Measurements from ENCODE around the gene C1orf167. TPM values are rescaled to one million over a fixed set of nuclear protein-coding genes. Genes with fewer than 3 reads are reported as not detected.

Gene C1orf167
- total RNA-seq, 1 donor from 2014 or later: 6.8 TPM

DNA sequence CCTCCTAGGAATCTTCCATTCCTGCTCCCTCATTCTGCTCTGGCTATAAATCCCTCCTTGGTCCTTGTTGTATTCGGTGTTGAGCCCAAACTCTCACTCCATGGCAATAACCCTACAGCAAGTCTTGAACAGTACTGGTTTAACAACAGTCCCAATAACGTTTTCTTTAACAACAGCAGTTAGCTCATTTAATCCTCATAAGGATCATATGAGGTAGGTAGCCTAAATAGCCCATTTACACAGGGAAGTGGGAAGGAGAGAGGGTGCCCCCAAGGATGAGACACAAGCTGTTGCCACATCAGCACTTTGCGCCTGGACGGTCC lies 26.5 kb upstream of the C1orf167 start:
- Histone ChIP-seq H3K27ac (ENCODE audit: low read depth, low read length) (peak overlapping the region; percentile 90), H3K27me3 (ENCODE audit: control insufficient read depth in 3 of 3, insufficient read depth in 3 of 3, low read length in 3 of 3) (no peaks in the 10 kb centered on the region), H3K9ac (ENCODE audit: low read depth in 1 of 3, low read length in 3 of 3) (peak overlapping the region in 2 of 3 donors; percentile 94 to 96), H3K4me1 (ENCODE audit: control insufficient read depth in 3 of 3, insufficient read depth in 3 of 3, low read length in 3 of 3) (peaks cover 18 to 41% (median 27%) of the 10 kb centered on the region in 3 donors), H3K4me3 (ENCODE audit: low read length in 3 of 3) (peak overlapping the region; percentile 49 to 100 (median 99)), H3K9me3 (ENCODE audit: control insufficient read depth in 3 of 3, low read length in 3 of 3) (no peaks in the 10 kb centered on the region), H3K36me3 (ENCODE audit: control insufficient read depth in 3 of 3, insufficient read depth in 3 of 3, low read length in 3 of 3) (peaks cover 0 to 2% (median 0%) of the 10 kb centered on the region in 3 donors)

DNA sequence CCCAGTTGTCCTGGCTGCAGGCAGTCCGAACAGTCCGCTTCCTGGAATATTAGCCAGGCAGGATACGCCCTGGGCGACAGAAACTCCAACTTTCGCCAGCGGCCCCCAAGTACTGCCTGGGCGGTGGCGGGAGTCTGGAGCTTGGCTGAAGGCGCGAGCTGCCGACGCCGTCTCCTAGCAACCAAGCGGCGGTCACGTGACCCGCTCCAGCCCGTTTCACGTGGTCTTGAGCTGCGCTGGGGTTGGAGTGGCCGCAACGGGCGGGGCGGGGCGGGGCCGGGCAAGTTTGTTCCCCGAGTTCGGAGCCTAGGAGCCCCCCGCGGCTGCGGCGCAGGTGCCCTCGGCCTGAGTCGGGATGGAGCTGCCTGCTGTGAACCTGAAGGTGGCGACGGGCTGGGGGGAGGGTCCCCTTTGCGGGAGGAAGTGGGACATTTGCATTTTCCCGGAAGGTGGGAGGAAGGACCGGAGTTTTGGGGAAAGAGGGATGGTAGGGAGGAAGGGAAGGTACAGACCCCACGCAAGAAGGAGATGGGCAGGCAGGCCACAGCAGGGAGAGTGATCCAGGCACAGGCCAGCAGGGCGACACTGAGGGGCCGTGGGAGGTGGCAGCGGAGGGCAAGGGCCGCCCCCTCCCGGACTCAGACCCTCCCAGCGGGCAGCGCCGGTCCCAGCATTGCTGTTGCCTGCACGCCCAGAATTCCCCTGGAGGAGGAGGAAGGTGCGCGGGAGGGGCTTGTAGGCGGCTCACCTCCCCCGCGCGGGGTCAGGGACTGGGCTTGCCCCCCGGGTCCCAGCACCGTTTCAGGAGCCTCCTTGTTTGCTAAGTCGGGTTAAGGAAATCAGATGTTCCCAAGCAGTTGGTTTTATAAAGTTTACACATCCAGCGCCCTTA lies 25.9 kb upstream of the C1orf167 start, which contains the start of gene AGTRAP:
Gene AGTRAP, plus strand, starts transcription at position 283 of the 892 bp plus-strand sequence. Its CDS starts 73 bp downstream, at position 356.
- H3K9me3 ChIP-seq (ENCODE audit: control insufficient read depth in 3 of 3, low read length in 3 of 3): no peaks in the 10 kb centered on the region
- H3K4me1 ChIP-seq (ENCODE audit: control insufficient read depth in 3 of 3, insufficient read depth in 3 of 3, low read length in 3 of 3): peaks cover 18 to 39% (median 27%) of the 10 kb centered on the region in 3 donors
- H3K9ac ChIP-seq (ENCODE audit: low read depth in 1 of 3, low read length in 3 of 3): peak within 1 kb of the TSS; percentile 89 to 96 (median 94)
- peaks cover 0 to 2% (median 0%) of the 10 kb centered on the region in 3 donors for H3K36me3 ChIP-seq (ENCODE audit: control insufficient read depth in 3 of 3, insufficient read depth in 3 of 3, low read length in 3 of 3)
- H3K4me3 ChIP-seq (ENCODE audit: low read length in 3 of 3): peak within 1 kb of the TSS; percentile 98 to 100 (median 99)
- H3K27ac ChIP-seq (ENCODE audit: low read depth, low read length): peak within 1 kb of the TSS; percentile 90
- H3K27me3 ChIP-seq (ENCODE audit: control insufficient read depth in 3 of 3, insufficient read depth in 3 of 3, low read length in 3 of 3): no peaks in the 10 kb centered on the region

DNA sequence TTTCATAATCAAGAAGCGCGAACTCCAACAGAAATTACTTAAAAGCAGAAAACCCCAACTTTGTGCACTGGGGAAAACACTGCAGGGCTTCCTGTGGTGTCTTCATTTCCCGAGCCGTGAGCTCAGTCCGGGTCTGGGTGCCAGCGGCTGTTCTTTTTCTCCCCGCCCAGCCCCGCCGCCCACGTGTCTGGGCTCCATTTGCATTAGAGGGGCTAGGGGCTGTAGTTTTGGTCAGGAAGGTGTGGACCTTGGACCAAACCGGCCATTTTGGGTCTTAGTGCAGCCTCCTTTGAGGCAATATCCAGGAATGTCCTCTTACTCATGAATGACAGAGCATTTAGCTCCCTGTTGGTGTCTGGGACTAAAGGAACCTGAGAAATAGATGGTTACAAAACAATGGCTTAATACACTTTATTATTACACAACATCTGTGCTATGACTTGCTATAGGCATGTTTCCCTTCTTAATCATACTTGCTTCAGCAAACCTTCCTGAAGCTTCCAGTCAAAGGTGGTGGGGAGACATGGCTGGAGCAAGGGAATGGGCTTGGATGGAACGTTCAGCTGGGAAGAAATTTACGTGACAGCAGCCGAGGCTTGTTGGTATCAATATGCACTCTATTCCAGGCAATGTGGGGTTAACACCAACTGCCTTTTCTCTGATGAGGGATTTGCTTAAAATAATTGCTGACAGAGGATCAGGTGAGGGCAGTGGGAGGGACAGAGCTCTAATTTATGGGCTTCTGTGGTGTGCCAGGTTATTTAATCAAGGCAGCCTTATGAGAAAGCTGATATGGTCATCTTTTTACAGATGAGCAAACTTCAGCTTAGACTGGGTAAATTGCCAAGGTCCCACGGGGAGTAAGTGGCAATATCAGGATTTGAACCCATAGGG lies 25.0 kb upstream of the C1orf167 start:
- Histone ChIP-seq H3K27me3 (ENCODE audit: control insufficient read depth in 3 of 3, insufficient read depth in 3 of 3, low read length in 3 of 3) (no peaks in the 10 kb centered on the region), H3K4me1 (ENCODE audit: control insufficient read depth in 3 of 3, insufficient read depth in 3 of 3, low read length in 3 of 3) (peaks cover 16 to 37% (median 24%) of the 10 kb centered on the region in 3 donors), H3K9ac (ENCODE audit: low read depth in 1 of 3, low read length in 3 of 3) (peak overlapping the region; percentile 89 to 96 (median 94)), H3K36me3 (ENCODE audit: control insufficient read depth in 3 of 3, insufficient read depth in 3 of 3, low read length in 3 of 3) (peaks cover 0 to 2% (median 0%) of the 10 kb centered on the region in 3 donors), H3K9me3 (ENCODE audit: control insufficient read depth in 3 of 3, low read length in 3 of 3) (no peaks in the 10 kb centered on the region), H3K4me3 (ENCODE audit: low read length in 3 of 3) (peak overlapping the region; percentile 98 to 100 (median 99)), H3K27ac (ENCODE audit: low read depth, low read length) (peak overlapping the region; percentile 90)

DNA sequence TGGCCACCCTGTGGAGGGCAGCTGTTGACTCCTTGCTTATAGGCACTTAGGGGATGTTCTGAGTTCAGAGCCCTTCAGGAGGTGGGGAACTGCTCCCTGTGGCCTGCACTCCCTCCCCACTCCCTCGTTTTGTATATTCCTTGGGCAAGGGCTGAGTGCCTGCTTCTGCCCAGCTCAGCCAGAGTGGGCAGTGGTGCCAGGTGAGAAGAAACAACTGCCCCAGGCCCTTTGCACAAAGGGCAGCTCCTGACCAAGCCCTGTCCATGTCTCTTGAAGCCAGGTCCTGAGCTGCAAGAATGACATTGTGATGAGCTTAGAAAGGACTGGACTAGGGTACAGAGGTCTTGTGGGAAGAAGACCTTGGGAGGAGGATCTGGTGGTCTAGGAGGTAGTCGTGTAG lies 23.9 kb upstream of the C1orf167 start:
- Histone ChIP-seq H3K27me3 (ENCODE audit: control insufficient read depth in 3 of 3, insufficient read depth in 3 of 3, low read length in 3 of 3) (no peaks in the 10 kb centered on the region), H3K4me3 (ENCODE audit: low read length in 3 of 3) (no peak overlapping the region), H3K9me3 (ENCODE audit: control insufficient read depth in 3 of 3, low read length in 3 of 3) (no peaks in the 10 kb centered on the region), H3K36me3 (ENCODE audit: control insufficient read depth in 3 of 3, insufficient read depth in 3 of 3, low read length in 3 of 3) (peaks cover 0 to 2% (median 0%) of the 10 kb centered on the region in 3 donors), H3K27ac (ENCODE audit: low read depth, low read length) (peak overlapping the region; percentile 90), H3K4me1 (ENCODE audit: control insufficient read depth in 3 of 3, insufficient read depth in 3 of 3, low read length in 3 of 3) (peaks cover 15 to 36% (median 22%) of the 10 kb centered on the region in 3 donors), H3K9ac (ENCODE audit: low read depth in 1 of 3, low read length in 3 of 3) (no peak overlapping the region)

DNA sequence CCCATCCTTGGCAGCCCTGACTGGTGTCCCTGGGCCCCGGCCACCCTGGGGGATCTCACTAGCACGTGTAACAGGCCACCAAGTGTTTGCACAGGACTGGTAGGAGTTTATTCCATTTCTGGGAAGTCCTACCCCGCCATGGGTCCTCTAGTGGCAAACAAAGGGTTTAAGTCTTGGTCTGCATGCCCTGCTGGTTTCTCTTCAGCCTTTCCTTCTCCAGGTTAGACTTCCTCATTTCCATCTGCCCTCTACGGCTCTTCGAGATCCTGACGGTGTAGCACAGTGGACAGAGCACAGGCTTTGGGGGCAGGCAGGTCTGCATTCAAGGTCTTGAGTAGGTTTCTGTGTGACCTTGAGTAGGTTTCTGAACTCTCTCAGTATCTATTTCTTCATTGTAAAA lies 23.2 kb upstream of the C1orf167 start:
- Histone ChIP-seq H3K4me3 (ENCODE audit: low read length in 3 of 3) (no peak overlapping the region), H3K9me3 (ENCODE audit: control insufficient read depth in 3 of 3, low read length in 3 of 3) (no peaks in the 10 kb centered on the region), H3K36me3 (ENCODE audit: control insufficient read depth in 3 of 3, insufficient read depth in 3 of 3, low read length in 3 of 3) (peaks cover 0 to 2% (median 0%) of the 10 kb centered on the region in 3 donors), H3K9ac (ENCODE audit: low read depth in 1 of 3, low read length in 3 of 3) (no peak overlapping the region), H3K27ac (ENCODE audit: low read depth, low read length) (no peak overlapping the region), H3K4me1 (ENCODE audit: control insufficient read depth in 3 of 3, insufficient read depth in 3 of 3, low read length in 3 of 3) (peaks cover 15 to 36% (median 22%) of the 10 kb centered on the region in 3 donors), H3K27me3 (ENCODE audit: control insufficient read depth in 3 of 3, insufficient read depth in 3 of 3, low read length in 3 of 3) (no peaks in the 10 kb centered on the region)

DNA sequence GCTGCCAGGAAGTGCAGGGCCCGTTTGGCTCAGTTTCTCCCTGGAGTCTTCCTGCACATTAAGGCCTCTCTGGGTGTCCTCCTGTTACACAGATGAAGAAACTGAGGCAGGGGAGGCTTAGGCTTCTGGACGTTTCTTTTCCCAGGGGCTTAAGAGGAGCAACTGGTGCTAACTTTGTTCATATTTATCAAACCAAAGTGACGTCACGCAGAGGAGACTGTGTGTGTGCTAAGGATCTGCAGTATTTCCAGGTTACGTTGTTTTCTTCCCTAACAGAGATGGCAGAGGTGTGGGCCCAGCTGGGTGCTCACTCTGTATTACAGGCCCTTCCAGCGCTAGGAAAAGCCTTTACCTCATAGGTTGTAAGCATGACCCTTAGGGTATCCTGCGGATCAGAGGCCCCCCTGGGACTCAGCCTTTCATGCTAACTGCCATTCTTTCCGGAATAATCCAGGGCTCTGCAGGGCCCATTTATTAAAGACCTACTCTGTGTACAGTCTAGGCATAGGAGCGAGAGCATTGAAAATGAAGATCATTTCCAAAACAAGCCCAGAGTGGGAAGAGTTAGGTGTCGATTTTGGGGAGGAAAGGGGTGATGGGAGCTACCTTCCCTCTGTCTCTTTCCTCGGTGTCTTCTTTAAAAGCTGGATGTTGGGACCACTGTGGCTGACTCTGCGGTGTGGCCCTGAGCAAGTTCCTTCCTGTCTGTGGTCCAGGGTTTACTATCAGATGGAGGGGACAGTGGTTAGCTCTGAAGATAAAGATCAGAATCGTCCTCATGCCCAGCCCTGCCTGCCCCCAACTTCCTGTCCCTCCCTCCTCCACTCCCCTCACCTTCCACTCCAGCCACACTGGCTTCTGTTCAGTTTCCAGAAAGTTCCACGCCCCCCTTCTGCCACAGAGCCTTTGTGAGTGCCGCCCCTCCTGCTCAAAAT lies 21.5 kb upstream of the C1orf167 start:
- Histone ChIP-seq H3K4me3 (ENCODE audit: low read length in 3 of 3) (no peak overlapping the region), H3K9ac (ENCODE audit: low read depth in 1 of 3, low read length in 3 of 3) (no peak overlapping the region), H3K27me3 (ENCODE audit: control insufficient read depth in 3 of 3, insufficient read depth in 3 of 3, low read length in 3 of 3) (no peaks in the 10 kb centered on the region), H3K36me3 (ENCODE audit: control insufficient read depth in 3 of 3, insufficient read depth in 3 of 3, low read length in 3 of 3) (peaks cover 2% of the 10 kb centered on the region in 3 donors), H3K9me3 (ENCODE audit: control insufficient read depth in 3 of 3, low read length in 3 of 3) (no peaks in the 10 kb centered on the region), H3K27ac (ENCODE audit: low read depth, low read length) (no peak overlapping the region), H3K4me1 (ENCODE audit: control insufficient read depth in 3 of 3, insufficient read depth in 3 of 3, low read length in 3 of 3) (peaks cover 12 to 32% (median 22%) of the 10 kb centered on the region in 3 donors)

DNA sequence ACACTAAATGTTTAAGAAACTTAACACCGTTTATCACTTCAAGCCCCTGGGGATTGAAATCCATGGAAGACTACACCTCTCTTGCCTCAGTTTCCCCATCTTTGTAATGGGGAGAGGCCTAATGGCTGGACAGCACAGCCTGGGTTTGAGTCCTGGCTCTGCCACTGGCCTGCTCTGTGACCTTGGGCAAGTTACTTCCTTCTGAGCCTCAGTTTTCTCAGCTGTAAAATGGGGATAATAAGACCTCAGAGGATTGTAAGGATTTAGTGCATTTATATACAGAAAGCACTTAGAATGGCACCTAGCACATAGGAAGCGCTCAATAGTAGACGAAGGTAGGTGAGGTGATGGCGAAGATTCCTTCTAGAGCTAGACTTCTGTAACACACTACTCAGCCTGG lies 20.5 kb upstream of the C1orf167 start:
- peaks cover 11% of the 10 kb centered on the region in 3 donors for H3K36me3 ChIP-seq (ENCODE audit: control insufficient read depth in 3 of 3, insufficient read depth in 3 of 3, low read length in 3 of 3)
- H3K9me3 ChIP-seq (ENCODE audit: control insufficient read depth in 3 of 3, low read length in 3 of 3): no peaks in the 10 kb centered on the region
- H3K9ac ChIP-seq (ENCODE audit: low read depth in 1 of 3, low read length in 3 of 3): no peak overlapping the region
- peaks cover 10 to 26% (median 22%) of the 10 kb centered on the region in 3 donors for H3K4me1 ChIP-seq (ENCODE audit: control insufficient read depth in 3 of 3, insufficient read depth in 3 of 3, low read length in 3 of 3)
- no peaks in the 10 kb centered on the region for H3K27me3 ChIP-seq (ENCODE audit: control insufficient read depth in 3 of 3, insufficient read depth in 3 of 3, low read length in 3 of 3)
- H3K4me3 ChIP-seq (ENCODE audit: low read length in 3 of 3): no peak overlapping the region
- no peak overlapping the region for H3K27ac ChIP-seq (ENCODE audit: low read depth, low read length)

DNA sequence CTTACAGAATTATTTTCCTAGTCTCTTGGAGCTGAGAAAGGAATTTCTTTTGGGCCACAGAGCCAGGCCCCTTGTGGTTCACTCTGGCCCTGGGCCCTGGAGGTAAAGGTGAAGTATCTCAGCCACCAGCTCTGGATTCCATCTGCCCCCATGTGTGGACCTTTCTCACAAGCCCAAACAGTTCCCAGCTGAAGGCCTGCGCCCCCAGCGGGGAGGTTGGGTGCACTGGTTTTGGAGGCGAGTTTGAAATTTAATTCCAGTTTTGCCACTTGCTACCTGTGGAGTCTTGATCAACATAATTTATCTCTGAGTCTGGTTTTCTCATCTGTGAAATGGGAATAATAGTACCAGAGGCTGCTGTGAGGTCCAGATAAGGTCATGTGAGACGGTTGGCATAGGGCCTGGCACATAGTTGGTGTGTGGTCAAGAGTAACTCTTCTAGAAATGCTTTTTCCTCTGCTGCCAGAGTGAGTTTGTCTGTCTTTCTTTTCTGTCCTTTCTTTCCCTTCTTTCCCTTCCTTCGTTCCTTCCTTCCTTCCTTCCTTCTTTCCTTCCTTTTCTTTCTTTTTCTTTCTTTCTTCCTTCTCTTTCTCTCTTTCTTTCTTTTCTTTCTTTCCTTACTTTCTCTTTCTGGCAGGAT lies 20.0 kb upstream of the C1orf167 start:
- Histone ChIP-seq H3K36me3 (ENCODE audit: control insufficient read depth in 3 of 3, insufficient read depth in 3 of 3, low read length in 3 of 3) (peaks cover 11 to 14% (median 12%) of the 10 kb centered on the region in 3 donors), H3K4me1 (ENCODE audit: control insufficient read depth in 3 of 3, insufficient read depth in 3 of 3, low read length in 3 of 3) (peaks cover 7 to 20% (median 18%) of the 10 kb centered on the region in 3 donors), H3K27me3 (ENCODE audit: control insufficient read depth in 3 of 3, insufficient read depth in 3 of 3, low read length in 3 of 3) (no peaks in the 10 kb centered on the region), H3K9ac (ENCODE audit: low read depth in 1 of 3, low read length in 3 of 3) (no peak overlapping the region), H3K27ac (ENCODE audit: low read depth, low read length) (no peak overlapping the region), H3K9me3 (ENCODE audit: control insufficient read depth in 3 of 3, low read length in 3 of 3) (no peaks in the 10 kb centered on the region), H3K4me3 (ENCODE audit: low read length in 3 of 3) (no peak overlapping the region)

DNA sequence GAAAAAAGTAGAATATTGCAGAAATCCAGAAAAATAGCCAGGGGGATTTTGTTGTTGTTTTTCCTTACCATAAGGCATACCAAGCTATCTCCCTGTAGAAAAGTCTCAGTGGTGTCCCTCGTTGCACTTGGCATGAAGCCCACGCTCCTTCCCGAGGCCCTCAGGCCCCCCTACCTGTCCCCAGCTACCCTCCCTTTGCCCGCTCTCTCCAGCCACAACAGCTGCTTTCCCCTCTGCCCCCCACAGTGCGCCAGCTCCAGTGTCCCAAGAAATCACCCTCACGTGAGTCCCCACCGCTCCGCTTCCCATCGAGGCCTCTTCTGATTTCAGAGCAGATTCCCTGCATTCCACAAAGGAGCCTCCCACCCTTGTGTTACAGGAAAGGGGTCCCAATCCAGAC lies 17.7 kb upstream of the C1orf167 start:
- Histone ChIP-seq H3K36me3 (ENCODE audit: control insufficient read depth in 3 of 3, insufficient read depth in 3 of 3, low read length in 3 of 3) (peaks cover 17 to 31% (median 27%) of the 10 kb centered on the region in 3 donors), H3K4me1 (ENCODE audit: control insufficient read depth in 3 of 3, insufficient read depth in 3 of 3, low read length in 3 of 3) (peaks cover 0 to 5% (median 2%) of the 10 kb centered on the region in 3 donors), H3K27ac (ENCODE audit: low read depth, low read length) (no peak overlapping the region), H3K9ac (ENCODE audit: low read depth in 1 of 3, low read length in 3 of 3) (no peak overlapping the region), H3K27me3 (ENCODE audit: control insufficient read depth in 3 of 3, insufficient read depth in 3 of 3, low read length in 3 of 3) (no peaks in the 10 kb centered on the region), H3K9me3 (ENCODE audit: control insufficient read depth in 3 of 3, low read length in 3 of 3) (no peaks in the 10 kb centered on the region), H3K4me3 (ENCODE audit: low read length in 3 of 3) (no peak overlapping the region)

Data from skeletal muscle tissue (tissue), 4 donors.